OCI-LY1 (cell line): ENCODE results near the gene RANBP17.

Experiments used
- H2AFZ ChIP-seq: fragments of 200-600 bp; sonication (generic), shearing (Covaris generic); 2 replicates; pipeline ENCODE4 v1.6.0; 2014; ENCODE audit warnings: antibody characterized with exemption, mild to moderate bottlenecking, low read length
- H3F3A ChIP-seq: fragments of 200-600 bp; sonication (generic), shearing (Covaris generic); 2 replicates; pipeline ENCODE4 v1.6.0; 2014; ENCODE audit warnings: mild to moderate bottlenecking, antibody characterized with exemption, low read length, moderate library complexity; ENCODE audit not compliant: insufficient read depth
- H3K27ac ChIP-seq: fragments of 200-600 bp; sonication (generic); 2 replicates; pipeline ENCODE4 v1.5.1; 2014; ENCODE audit warnings: low read length, mixed run types, mild to moderate bottlenecking, low read depth; ENCODE audit not compliant: poor library complexity, severe bottlenecking
- H3K27me3 ChIP-seq: fragments of 200-600 bp; sonication (generic); 2 replicates; pipeline ENCODE4 v1.6.0; 2014; ENCODE audit warnings: antibody characterized with exemption, mild to moderate bottlenecking, low read length, moderate library complexity; ENCODE audit not compliant: insufficient read depth
- H3K36me3 ChIP-seq: fragments of 200-600 bp; sonication (generic); 2 replicates; pipeline ENCODE4 v1.6.1; 2014; ENCODE audit warnings: mild to moderate bottlenecking, antibody characterized with exemption, low read length, moderate library complexity, mixed read lengths; ENCODE audit not compliant: insufficient read depth
- H3K4me1 ChIP-seq: fragments of 200-600 bp; sonication (generic); 2 replicates; pipeline ENCODE4 v1.5.1; 2014; ENCODE audit warnings: mild to moderate bottlenecking, low read length, moderate library complexity; ENCODE audit not compliant: insufficient read depth, severe bottlenecking
- H3K4me2 ChIP-seq: fragments of 200-600 bp; sonication (generic), shearing (Covaris generic); 2 replicates; pipeline ENCODE4 v1.6.1; 2014; ENCODE audit warnings: low read length
- H3K4me3 ChIP-seq: fragments of 200-600 bp; sonication (generic); 2 replicates; pipeline ENCODE4 v1.5.1; 2014; ENCODE audit warnings: low read length, low read depth, mild to moderate bottlenecking, mixed read lengths; ENCODE audit not compliant: poor library complexity, severe bottlenecking
- H3K79me2 ChIP-seq: fragments of 200-600 bp; shearing (Covaris generic); 2 replicates; pipeline ENCODE4 v1.6.1; 2016; ENCODE audit warnings: mixed run types, low read length, mixed read lengths; ENCODE audit not compliant: insufficient read depth
- H3K9ac ChIP-seq: fragments of 200-600 bp; sonication (generic), shearing (Covaris generic); 2 replicates; pipeline ENCODE4 v1.6.1; 2014; ENCODE audit warnings: mild to moderate bottlenecking, low read length, mixed read lengths
- H3K9me2 ChIP-seq: fragments of 200-600 bp; sonication (generic), shearing (Covaris generic); 2 replicates; pipeline ENCODE4 v1.6.1; 2014; ENCODE audit warnings: low read depth, mild to moderate bottlenecking, low read length, mixed read lengths
- H3K9me3 ChIP-seq: fragments of 200-600 bp; shearing (Covaris generic); 2 replicates; pipeline ENCODE4 v1.6.1; 2014; ENCODE audit warnings: low read length, mixed read lengths
- H4K20me1 ChIP-seq: fragments of 200-600 bp; sonication (generic), shearing (Covaris generic); 2 replicates; pipeline ENCODE4 v1.6.0; 2016; ENCODE audit warnings: mild to moderate bottlenecking, low read length; ENCODE audit not compliant: insufficient read depth
- EZH2 ChIP-seq: fragments of 200-600 bp; sonication (generic), shearing (Covaris generic); IDR thresholded peaks from 2 replicates; pipeline ENCODE4 v1.8.0; 2017; ENCODE audit warnings: borderline replicate concordance, mixed run types, mild to moderate bottlenecking, antibody characterized with exemption, low read length, moderate library complexity, mixed read lengths
- TF ChIP-seq, protein P1 (sequence below): fragments of 200-600 bp; sonication (generic), shearing (Covaris generic); IDR thresholded peaks from 2 replicates; pipeline ENCODE4 v1.5.1; 2017; ENCODE audit warnings: mild to moderate bottlenecking, antibody characterized with exemption, low read length, moderate library complexity, mixed read lengths

The RANBP17 gene

DNA sequence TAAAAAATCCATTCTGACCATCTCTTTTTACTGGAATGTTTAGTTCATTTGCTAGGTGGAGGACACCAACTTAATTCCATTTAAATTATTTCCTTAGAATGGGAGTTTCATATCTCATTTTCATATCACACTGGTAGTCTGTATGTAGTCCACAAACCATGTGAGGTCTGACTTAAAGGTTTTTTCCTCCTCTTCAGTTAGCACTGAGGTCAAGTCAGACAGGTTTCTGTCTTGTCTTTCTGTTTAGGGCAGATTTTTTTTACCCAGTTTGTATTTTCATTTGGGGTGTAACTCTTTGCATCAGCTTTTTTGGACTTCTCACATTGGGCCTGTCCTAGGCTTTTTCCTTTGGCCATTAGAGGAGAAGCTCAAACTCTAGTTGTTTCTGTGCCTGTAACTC, 75.3 kb downstream of the RANBP17 start:
- H2AFZ ChIP-seq: no peak overlapping the region
- no peaks in the 10 kb centered on the region for H3K36me3 ChIP-seq
- no peak overlapping the region for H3K9ac ChIP-seq
- H3K4me1 ChIP-seq: no peaks in the 10 kb centered on the region
- no peaks in the 10 kb centered on the region for H3K9me3 ChIP-seq
- no peak overlapping the region for H3K4me3 ChIP-seq
- H4K20me1 ChIP-seq: no peaks in the 10 kb centered on the region
- H3F3A ChIP-seq: no peaks in the 10 kb centered on the region
- no peaks in the 10 kb centered on the region for H3K79me2 ChIP-seq
- H3K27ac ChIP-seq: no peak overlapping the region
- H3K27me3 ChIP-seq: no peaks in the 10 kb centered on the region
- TF ChIP-seq EZH2: no peak
- TF ChIP-seq, protein P1, sequence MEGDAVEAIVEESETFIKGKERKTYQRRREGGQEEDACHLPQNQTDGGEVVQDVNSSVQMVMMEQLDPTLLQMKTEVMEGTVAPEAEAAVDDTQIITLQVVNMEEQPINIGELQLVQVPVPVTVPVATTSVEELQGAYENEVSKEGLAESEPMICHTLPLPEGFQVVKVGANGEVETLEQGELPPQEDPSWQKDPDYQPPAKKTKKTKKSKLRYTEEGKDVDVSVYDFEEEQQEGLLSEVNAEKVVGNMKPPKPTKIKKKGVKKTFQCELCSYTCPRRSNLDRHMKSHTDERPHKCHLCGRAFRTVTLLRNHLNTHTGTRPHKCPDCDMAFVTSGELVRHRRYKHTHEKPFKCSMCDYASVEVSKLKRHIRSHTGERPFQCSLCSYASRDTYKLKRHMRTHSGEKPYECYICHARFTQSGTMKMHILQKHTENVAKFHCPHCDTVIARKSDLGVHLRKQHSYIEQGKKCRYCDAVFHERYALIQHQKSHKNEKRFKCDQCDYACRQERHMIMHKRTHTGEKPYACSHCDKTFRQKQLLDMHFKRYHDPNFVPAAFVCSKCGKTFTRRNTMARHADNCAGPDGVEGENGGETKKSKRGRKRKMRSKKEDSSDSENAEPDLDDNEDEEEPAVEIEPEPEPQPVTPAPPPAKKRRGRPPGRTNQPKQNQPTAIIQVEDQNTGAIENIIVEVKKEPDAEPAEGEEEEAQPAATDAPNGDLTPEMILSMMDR: no peak
- H3K4me2 ChIP-seq: no peak overlapping the region
- no peaks in the 10 kb centered on the region for H3K9me2 ChIP-seq

DNA sequence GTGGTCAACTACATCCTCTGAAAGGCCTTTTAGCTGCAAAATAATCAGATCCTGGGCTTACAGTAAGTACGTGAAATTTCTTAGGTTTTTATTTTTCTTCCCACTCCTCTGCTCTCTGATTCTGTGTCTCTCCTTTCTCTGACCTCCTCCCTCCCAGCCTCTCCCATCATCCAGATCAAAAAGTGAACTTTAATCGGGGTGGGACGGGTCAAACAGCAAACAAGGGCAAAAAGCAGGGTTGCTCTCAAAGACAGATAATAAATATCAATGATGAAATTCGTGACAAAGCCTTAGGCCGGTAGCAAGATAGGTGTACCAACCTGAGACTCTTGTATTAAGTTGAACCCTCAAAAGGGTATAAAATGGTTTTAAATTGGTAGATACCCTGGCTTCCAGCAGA, 76.1 kb downstream of the RANBP17 start:
- no peak overlapping the region for H3K9ac ChIP-seq
- H3K36me3 ChIP-seq: no peaks in the 10 kb centered on the region
- no peaks in the 10 kb centered on the region for H3F3A ChIP-seq
- no peak overlapping the region for H2AFZ ChIP-seq
- H3K4me3 ChIP-seq: no peak overlapping the region
- H3K4me2 ChIP-seq: no peak overlapping the region
- H3K9me2 ChIP-seq: no peaks in the 10 kb centered on the region
- H3K4me1 ChIP-seq: no peaks in the 10 kb centered on the region
- H3K9me3 ChIP-seq: no peaks in the 10 kb centered on the region
- no peaks in the 10 kb centered on the region for H3K27me3 ChIP-seq
- no peak overlapping the region for H3K27ac ChIP-seq
- no peaks in the 10 kb centered on the region for H4K20me1 ChIP-seq
- no peaks in the 10 kb centered on the region for H3K79me2 ChIP-seq
- no peak for TF ChIP-seq EZH2
- TF ChIP-seq, protein P1: no peak

DNA sequence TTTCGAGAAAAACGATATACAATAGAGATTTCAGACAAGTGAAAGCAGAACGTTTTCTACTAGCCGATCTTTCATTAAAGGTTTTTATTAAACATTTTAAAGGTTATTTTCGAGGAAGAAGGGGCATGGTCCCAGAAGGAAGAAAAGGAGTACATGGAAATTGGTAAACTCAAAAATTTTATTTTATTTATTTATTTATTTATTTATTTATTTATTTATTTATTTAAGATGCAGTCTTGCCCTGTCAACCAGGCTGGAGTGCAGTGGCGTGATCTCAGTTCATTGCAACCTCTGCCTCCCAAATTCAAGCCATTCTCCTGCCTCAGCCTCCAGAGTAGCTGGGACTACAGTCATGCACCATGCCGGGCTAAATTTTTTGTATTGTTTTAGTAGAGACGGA, 77.4 kb downstream of the RANBP17 start:
- TF ChIP-seq, protein P1: no peak
- TF ChIP-seq EZH2: no peak
- Histone ChIP-seq H3K27me3 (no peaks in the 10 kb centered on the region), H3K4me3 (no peak overlapping the region), H3K79me2 (no peaks in the 10 kb centered on the region), H3K4me1 (no peaks in the 10 kb centered on the region), H3K9me3 (no peaks in the 10 kb centered on the region), H3F3A (no peaks in the 10 kb centered on the region), H3K4me2 (no peak overlapping the region), H3K36me3 (no peaks in the 10 kb centered on the region), H4K20me1 (no peaks in the 10 kb centered on the region), H3K9ac (no peak overlapping the region), H3K27ac (no peak overlapping the region), H2AFZ (no peak overlapping the region), H3K9me2 (no peaks in the 10 kb centered on the region)
